DMS53 treated with DMSO at 0.1 percent for 48 hours (cell line): ENCODE results near the gene PAPSS2.
"Not testable (repeated sequence)": the region's sequence is repeated elsewhere in the genome, so short reads cannot be mapped to it uniquely, and the experiment has no call there.

ENCODE experiments used
- DNase-seq: peaks from one replicate; lab custom pipeline; 2025; ENCODE audit not compliant: unreplicated experiment; lab: John Stamatoyannopoulos, UW

PAPSS2 gene

DNA sequence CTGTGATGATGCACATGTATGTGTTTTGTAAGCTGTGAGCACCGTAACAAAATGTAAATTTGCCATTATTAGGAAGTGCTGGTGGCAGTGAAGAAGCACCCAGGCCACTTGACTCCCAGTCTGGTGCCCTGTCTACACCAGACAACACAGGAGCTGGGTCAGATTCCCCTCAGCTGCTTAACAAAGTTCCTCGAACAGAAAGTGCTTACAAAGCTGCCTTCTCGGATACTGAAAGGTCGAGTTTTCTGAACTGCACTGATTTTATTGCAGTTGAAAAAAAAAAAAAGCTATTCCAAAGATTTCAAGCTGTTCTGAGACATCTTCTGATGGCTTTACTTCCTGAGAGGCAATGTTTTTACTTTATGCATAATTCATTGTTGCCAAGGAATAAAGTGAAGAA lies 87.2 kb downstream of the PAPSS2 start:
- DNase-seq: no peak

DNA sequence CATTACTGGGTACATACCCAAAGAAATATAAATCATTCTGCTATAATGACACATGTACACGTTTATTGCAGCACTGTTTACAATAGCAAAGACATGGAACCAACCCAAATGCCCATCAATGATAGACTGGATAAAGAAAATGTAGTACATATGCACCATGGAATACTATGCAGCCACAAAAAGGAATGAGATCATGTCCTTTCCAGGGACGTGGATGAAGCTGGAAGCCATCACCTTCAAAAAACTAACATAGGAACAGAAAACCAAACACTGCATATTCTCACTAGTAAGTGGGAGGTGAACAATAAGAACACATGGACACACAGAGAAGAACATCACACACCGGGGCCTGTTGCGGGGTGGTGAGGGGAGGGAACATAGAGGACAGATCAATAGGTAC lies 88.6 kb downstream of the PAPSS2 start:
- not testable (repeated sequence) for DNase-seq

DNA sequence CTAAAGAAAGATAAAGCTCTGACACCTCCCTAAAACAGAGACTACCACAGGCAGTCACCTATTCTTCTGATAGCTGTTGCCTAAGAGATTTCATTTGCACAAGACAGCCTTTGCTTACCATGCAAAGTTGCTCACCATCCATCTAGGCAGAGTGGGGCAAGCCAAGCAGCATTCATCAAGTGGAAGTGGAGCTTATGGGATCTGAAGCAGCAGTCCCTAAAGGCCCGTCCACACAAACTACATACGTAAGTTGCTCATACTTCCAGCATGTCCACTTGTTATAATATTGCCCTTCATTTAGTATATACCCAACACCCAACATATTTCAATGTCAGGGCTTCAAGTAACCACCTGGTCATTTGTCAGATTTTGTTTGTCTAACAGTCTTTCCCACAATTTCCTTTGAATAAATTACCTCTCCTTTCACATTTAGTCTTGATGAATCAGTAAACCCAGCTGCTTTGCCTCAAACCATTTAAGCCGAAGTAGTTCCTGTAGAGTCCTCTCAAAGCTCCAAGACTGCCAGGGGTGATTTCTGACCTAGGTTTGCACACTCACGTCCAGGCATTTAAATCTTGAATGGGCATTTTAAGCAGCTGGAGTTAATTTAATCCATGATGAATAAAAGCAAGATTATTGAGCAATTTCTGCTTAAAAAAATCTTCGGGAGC lies 90.5 kb downstream of the PAPSS2 start:
- no peak for DNase-seq

DNA sequence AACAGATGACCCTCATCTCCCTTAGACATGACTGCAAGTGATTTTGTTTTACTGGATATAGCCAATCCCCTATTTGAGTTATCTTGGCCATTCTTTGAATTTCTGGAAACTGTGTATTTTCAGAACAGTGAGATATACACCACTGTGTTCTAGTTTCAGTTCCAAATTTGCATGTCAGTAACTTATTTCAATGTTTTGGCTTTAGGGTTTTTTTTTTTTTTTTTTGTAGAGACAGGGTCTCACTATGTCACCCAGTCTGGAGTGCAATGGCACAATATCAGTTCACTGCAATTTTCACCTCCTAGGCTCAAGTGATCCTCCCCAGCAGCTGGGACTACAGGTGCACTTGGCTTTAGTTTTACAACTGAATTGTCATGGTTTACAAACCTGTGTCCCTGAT lies 91.1 kb downstream of the PAPSS2 start:
- DNase-seq: no peak

DNA sequence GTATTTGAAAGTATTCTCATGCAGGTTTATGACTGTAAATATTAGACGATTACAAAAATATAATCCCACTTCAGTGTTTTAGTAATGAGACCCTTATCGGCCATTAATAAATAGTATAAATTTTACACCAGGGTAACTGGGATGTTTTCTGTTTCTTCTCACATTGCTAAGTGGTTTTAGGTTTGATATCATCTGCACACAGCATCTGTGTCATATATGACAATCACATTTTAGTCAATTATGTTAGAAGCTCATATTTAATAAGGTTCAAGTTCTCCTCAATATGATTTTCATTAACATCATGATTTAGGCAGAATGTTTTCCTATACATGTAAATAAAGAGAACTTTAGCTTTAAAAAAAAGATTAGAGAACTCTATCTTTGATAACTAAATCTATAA lies 91.6 kb downstream of the PAPSS2 start:
- no peak for DNase-seq

DNA sequence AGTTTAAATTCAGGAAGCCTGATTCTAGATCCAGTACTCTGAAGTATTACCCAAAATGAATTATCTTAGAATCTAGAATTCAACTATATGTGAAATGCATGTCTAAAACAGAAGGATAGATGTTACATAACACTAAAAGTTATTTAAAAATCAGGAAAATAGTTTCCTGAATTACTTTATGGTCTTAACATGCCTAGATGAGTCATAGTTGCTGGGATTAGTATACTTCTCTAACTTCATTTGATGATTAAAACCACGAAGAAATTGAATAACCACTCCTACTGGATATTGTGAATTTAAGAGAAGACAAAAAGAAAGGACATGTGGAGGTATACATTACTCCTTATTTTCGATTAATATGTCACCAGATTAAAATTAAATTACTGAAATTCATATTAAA lies 92.9 kb downstream of the PAPSS2 start:
- DNase-seq: no peak

DNA sequence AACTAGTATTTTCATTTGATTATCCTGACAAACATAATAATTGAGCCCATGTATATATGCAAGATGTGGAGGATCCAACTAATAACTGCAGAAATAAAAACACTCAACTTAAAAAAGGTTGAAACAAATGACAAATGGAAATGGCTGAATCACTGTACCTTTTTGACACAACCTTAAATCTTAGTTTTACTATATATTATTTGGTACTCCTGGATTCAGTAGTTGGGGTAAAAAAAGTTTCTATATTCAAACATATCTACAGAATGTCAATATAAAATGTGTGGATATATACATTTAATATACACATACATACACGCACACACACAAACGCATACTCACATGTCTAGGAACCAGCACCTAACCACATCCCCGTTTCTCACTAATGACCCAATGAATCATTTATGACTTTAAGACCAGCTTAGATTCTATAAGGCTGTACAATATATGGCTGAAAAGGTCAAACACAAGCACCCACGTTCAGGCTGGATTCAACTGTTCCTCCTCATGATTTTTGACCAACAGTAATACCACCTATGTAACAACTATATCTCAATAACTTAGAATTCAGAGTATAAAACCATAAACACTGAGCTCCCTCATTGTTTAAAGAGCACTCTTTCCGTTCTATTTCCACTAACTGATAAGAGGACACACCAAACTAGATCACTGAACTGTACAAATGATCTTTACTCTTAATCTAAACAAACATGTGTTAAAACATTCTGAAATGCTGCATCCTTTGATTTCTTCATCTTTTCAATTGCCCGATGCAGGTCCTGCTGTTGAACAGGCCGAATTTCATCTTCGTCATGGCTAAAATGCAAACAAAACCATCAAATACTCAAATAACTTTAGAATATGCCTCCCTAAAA lies 94.6 kb downstream of the PAPSS2 start:
- no peak for DNase-seq

DNA sequence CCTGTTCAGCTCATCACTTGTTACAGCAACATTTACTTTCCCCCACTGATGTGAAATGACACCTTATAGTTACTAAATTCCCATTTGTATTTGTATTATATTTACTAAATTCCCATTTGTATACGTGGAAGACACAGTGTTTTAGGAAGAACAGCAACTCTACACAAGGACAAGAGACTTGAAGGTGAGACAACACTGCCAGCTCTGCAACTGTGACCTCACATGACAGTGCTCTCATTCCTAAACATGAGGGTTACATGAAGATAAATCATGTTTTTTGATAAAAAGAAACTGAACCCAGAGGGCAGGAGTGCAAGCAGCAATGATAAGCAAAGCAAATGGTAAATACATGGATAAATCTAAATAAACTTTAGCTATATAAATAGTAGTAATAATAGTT lies 98.0 kb downstream of the PAPSS2 start:
- no peak for DNase-seq

DNA sequence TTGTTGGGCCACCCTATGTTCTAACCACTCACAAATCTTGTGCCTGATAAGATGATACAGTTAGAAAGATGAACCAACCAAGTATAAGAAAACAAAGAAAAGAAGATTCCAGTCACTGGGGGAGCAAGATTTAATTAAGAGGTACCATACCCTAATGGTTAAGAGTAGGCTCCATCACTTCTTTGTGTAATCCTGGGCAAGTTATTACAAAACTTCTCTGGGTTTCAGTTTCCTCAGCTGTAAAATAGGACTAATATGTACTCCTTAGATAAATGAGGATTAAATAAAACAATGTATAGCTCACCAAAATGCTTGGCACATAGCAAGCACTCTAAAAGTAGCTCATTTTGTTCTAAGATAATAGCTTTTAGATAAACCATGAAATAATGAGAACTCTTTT lies 99.9 kb downstream of the PAPSS2 start:
- DNase-seq: no peak

DNA sequence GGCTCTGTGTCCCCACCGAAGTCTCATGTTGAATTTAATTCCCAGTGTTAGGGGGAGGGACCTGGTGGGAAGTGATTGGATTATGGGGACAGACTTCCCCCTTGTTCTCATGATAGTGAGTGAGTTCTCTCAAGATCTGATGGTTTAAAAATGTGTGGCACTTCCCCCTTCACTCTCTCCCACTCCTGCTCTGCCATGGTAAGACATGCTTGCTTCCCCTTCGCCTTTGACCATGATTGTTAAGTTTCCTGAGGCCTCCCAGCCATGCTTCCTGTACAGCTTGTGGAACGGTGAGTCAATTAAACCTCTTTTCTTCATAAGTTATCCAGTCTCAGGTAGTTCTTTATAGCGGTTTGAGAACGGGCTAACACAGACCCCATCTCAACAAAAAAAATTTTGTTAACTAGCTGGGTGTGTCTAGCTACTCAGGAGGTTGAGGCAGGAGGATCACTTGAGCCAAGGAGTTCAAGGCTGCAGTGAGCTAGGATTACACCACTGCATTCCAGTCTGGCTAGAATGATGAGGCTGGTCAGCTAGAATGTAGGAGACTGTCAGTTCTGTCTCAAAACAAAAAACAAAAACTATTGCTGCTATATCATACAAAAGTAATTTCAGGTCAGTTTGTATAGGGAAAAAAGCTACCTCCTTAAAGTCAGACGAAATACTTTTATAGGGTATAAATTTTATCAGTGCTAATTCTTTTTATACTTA lies 100.7 kb downstream of the PAPSS2 start:
- no peak for DNase-seq

DNA sequence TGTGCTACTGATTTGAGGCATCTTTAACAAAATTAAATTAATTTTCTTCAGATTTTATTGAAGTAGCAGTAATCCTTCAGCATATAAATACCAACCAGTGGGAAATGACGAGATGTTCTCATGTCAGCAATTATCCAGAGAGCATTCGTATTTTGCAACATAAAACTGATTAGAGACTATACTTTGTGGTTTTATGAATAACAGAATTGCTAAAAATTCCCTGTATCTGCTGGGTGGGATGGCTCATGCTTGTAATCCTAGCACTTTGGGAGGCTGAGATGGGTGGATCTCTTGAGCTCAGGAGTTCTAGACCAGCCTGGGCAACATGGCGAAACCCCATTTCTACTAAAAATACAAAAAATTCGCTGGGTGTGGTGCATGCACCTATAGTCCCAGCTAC lies 101.5 kb downstream of the PAPSS2 start:
- DNase-seq: no peak

DNA sequence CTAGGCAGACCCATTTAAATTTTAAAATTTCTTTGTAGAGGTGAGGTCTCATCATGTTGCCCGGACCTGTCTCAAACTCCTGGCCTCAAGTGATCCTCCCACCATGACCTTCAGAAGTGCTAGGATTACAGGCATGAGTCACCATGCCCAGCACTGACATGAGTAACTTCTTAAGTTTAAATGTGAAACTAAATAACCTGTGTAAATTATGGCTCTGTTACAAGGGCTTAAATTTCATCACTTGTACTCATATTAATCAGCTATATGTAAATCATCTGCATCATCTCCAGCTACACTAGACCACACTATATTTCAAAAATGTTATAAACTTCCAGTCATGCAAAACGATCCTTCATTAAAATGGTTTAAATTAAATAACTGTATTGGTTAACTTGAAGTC lies 102.2 kb downstream of the PAPSS2 start:
- peak; percentile 28 for DNase-seq

DNA sequence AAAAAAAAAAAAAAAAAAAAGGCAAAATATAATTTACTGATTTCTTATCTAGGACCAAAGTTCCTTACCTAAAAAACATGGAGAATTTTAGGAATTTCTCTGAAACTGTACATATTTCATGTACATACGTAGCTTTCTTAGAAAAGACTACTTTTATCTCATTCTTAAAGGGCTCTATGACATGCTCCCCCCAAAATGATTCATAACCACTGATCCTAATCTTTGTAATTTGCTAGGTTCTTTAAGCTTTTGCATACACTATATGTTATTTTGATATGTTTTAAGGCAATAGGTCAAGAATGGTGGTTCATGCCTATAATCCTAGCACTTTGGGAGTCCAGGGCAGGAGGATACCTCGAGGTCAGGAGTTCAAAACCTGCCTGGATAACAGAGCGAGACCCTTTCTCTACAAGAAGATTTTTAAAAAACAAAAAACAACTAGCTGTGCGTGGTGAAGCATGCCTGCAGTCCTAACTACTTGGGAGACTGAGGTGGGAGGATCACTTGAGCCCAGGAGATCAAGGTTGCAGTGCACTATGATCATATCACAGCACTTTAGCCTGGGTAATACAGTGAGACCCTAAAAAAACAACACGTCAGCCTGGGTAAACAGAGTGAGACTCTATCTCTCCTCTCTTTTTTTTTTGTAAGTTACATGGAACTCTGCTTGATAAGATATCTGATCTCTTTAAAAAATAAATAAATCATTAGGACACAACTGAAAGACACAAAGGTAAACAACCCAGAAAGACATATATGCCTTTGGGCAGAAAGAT lies 103.6 kb downstream of the PAPSS2 start:
- DNase-seq: no peak

DNA sequence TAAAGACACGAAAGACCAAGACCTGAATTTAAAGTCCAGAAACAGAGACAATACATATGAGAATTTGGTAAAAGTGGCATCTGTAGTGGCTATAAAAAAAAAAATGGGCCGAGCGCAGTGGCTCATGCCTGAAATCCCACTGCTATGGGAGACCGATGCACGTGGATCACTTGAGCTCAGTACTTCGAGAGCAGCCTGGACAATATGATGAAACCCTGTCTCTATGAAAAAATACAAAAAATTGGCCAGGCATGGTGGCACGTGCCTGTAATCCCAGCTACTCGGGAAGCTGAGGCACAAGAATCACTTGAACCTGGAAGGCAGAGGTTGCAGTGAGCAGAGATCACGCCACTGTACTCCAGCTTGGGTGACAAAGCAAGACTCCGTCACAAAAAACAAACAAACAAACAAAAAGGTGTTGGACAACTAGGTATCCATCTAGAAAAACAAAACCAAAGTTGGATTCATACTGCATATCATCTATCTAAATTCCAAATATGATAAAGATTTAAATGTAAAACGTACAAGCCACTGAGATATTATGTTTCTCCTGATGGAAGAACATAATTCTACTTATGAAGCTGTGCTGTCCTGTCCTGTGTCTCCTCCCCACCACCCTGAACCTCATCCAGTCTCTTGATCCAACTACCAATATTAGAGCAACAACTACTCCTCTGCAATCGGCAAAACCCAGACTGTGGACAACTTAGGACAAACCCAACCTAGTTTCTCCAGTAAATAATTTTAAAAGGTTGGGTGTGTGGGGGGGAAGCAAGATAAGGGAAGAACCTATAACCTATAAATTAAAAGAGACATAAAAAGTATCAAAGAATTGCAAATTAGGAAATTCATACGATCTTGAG lies 104.6 kb downstream of the PAPSS2 start:
- DNase-seq: no peak

DNA sequence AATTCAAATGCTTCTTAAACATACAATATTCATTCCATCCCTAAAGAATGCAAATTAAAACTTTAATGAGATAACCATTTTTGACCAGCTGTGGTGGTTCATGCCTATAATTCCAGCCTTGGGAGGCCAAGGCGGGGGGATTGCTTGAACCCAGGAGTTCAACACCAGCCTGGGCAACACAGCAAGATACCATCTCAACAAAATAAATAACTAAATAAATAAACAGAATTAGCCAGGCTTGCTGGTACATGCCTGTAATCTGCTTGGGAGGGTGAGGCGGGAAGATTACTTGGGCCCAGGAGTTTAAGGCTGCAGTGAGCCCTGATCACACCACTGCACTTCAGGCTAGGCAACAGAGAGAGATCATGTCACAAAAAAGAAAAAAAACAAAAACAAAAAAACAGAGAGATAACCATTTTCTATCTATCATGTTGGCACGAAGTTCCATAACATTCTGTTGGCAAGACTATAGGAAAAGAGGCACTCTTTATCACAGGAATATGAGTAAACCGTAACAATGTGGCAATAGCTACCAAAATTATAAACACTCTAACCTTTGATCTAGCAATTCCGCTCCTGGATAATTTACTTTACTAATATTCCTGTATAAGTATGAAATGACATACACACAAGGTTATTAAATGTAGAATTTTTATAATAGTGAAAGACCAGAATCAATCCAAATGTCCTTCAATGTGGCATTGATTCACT lies 106.1 kb downstream of the PAPSS2 start:
- no peak for DNase-seq

DNA sequence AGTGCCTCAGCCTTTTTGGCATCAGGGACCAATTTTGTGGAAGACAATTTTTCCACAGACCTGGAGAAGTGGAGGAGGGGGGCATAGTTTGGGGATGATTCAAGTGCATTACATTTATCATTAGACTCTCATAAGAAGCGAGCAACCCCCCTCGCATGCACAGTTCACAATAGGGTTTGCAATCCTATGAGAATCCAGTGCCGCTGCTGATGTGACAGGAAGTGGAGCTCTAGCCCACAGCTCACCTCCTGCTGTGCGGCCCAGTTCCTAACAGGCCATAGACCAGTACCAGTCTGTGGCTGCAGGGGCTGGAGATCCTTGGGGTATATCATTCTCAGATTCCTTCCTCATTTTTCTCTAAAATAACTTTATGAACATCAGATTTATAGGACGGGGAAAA lies 107.6 kb downstream of the PAPSS2 start:
- no peak for DNase-seq

DNA sequence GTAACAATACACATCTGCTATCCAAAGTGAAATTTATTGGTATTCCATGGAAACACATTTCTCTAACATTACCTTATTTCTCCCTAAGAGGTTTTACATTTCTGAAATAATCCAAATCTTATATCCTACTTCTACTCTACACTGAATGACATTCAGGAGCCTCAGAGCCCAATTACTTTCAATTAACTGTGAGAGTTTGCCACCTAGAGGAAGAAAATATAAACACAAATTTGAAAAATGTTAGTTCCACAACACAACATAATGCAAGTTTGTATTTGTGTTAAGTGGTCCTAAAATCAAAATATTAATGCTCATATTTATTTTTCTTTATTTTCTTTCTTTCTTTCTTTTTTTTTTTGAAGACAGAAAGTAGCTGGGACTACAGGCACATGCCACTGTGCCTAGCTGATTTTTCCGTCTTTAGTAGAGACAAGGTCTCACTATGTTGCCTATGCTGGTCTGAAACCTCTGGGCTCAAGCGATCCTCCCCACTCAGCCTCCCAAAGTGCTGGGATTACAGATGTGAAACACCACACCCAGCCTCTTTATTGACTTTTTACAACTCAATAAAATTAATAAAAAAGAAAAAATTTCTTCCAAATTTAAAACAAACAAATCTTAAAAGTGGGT lies 112.3 kb downstream of the PAPSS2 start:
- DNase-seq: peak; percentile 8

DNA sequence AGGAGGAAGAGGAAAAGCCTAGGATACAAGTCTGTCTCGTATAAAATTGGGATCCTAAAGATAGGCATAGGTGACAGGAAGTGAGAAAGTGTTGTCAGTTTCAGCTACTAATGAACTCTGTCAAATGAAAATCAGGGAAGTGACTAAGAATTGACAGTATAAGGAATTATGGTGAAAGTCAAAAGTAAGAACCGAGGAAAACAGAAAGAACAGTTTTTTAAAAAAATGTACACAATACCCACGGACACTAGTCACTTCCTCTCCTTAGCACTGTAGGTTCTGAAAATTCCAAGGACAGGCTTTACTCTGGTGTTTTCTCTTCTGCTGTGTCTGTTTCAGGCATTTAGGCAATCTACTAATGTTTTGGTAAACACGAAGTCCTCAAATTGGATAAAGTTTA lies 116.1 kb downstream of the PAPSS2 start:
- DNase-seq: no peak

DNA sequence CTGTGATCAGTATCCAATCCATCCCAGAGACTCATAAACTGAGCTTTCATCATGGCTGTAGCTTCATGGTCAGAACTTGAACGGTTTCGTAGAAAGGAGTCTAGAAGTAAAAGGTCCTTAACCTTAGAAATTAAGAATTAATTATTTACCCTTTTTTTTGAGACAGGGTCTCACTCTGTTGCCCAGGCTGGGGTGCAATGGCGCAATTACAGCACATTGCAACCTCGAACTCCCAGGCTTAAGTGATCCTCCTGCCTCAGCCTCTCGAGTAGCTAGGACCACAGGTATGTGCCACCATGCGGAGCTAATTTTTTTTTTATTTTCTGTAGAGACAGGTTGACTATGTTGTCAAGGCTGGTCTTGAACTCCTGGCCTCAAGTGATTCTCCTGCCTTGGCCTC lies 116.7 kb downstream of the PAPSS2 start:
- DNase-seq: no peak
